DMS53 treated with DMSO at 0.1 percent for 48 hours (cell line): Measurements from ENCODE around the gene PRM3.
"Not testable (repeated sequence)": the region's sequence is repeated elsewhere in the genome, so short reads cannot be mapped to it uniquely, and the experiment has no call there.

ENCODE experiments used
- DNase-seq: peaks from one replicate; lab custom pipeline; 2025; ENCODE audit not compliant: unreplicated experiment; lab: John Stamatoyannopoulos, UW

Gene PRM3

GRCh38 chr16:11306381-11306780 is 33.0 kb upstream of the PRM3 start:
- DNase-seq: no peak

GRCh38 chr16:11303405-11304138 is 30.1 kb upstream of the PRM3 start:
- peak; percentile 46 for DNase-seq

- no peak for DNase-seq
Observed at GRCh38 chr16:11302977-11303376, 29.5 kb upstream of the PRM3 start.

GRCh38 chr16:11301645-11302501 is 28.4 kb upstream of the PRM3 start:
- DNase-seq: no peak

GRCh38 chr16:11300560-11300892 is 27.1 kb upstream of the PRM3 start:
- DNase-seq: no peak

GRCh38 chr16:11299865-11300559 is 26.6 kb upstream of the PRM3 start:
- no peak for DNase-seq

- DNase-seq: not testable (repeated sequence)
Observed at GRCh38 chr16:11298950-11299547, 25.6 kb upstream of the PRM3 start.

GRCh38 chr16:11298143-11298900 is 24.9 kb upstream of the PRM3 start:
- DNase-seq: no peak

GRCh38 chr16:11297492-11298142 is 24.2 kb upstream of the PRM3 start:
- DNase-seq: no peak

GRCh38 chr16:11296706-11297491 is 23.5 kb upstream of the PRM3 start:
- DNase-seq: no peak

GRCh38 chr16:11296351-11296705 is 22.9 kb upstream of the PRM3 start:
- no peak for DNase-seq

- DNase-seq: no peak
Observed at GRCh38 chr16:11295672-11296071, 22.2 kb upstream of the PRM3 start.

GRCh38 chr16:11292076-11292748 is 18.8 kb upstream of the PRM3 start:
- no peak for DNase-seq

GRCh38 chr16:11291091-11291703 is 17.8 kb upstream of the PRM3 start:
- DNase-seq: no peak

GRCh38 chr16:11290102-11290893 is 16.9 kb upstream of the PRM3 start:
- DNase-seq: no peak

- not testable (repeated sequence) for DNase-seq
Observed at GRCh38 chr16:11289696-11290095, 16.3 kb upstream of the PRM3 start.

- no peak for DNase-seq
Observed at GRCh38 chr16:11289202-11289601, 15.8 kb upstream of the PRM3 start.

GRCh38 chr16:11285842-11286241 is 12.4 kb upstream of the PRM3 start:
- no peak for DNase-seq
